ENCODE measurements around the gene ZNF70. TPM values are rescaled to one million over a fixed set of nuclear protein-coding genes. Genes with fewer than 3 reads are reported as not detected.

Gene ZNF70
- polyA plus RNA-seq, 1 of the 3 experiments (the other 2 are of a cell fraction) = 0.77 TPM

DNA sequence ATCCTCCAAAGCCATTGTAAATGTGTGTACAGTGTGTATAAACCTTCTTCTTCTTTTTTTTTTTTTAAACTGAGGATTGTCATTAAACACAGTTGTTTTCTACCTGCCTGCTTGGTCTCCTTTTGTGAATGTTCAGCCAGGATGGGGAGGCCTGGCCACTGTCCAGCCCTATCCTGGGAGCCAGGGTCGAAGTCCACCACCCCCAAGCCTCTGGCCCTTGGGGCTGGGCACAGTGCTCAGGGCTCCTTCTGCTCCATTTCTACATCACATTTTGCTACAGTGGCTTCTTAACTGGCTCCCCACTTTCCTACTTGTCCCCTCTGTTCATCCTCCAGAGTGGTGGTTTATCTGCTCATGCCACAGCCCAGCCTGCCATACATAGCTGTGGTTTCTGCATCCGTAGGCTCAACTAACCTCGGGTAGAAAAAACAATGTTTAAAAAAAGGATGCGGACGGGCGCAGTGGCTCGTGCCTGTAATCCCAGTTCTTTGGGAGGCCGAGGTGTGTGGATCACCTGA, 33.4 kb upstream of the ZNF70 start:
- Histone ChIP-seq H2AFZ (ENCODE audit: low read depth) (no peak overlapping the region), H3K27ac (ENCODE audit: low read depth in 2 of 2, low read length in 1 of 2) (no peak overlapping the region), H3K36me3 (replicated peaks in 1 of 2; ENCODE audit: control insufficient read depth in 1 of 2, insufficient read depth in 2 of 2, low read length in 1 of 2) (peaks cover 0 to 3% of the 10 kb centered on the region in 2 experiments), H3K9me3 (no peaks in the 10 kb centered on the region), H4K20me1 (ENCODE audit: insufficient read depth) (peaks cover 20% of the 10 kb centered on the region), H3K4me3 (ENCODE audit: low read depth in 2 of 2, low read length in 1 of 2) (no peak overlapping the region), H3K9me2 (no peaks in the 10 kb centered on the region), H3K4me2 (no peak overlapping the region), H3F3A (replicated peaks; ENCODE audit: insufficient read depth) (peaks cover 4% of the 10 kb centered on the region), H3K9ac (no peak overlapping the region), H3K27me3 (ENCODE audit: insufficient read depth) (no peaks in the 10 kb centered on the region), H3K4me1 (ENCODE audit: control insufficient read depth in 1 of 2, insufficient read depth in 2 of 2, low read depth in 1 of 2, low read length in 1 of 2) (peaks cover 0 to 26% of the 10 kb centered on the region in 2 experiments; a peak in 1 of 4 replicates), H3K79me2 (ENCODE audit: insufficient read depth) (peaks cover 20% of the 10 kb centered on the region)
- POLR2A ChIA-PET = no interaction called here
- 77% methylated on average over 8 of the region's 8 CpGs for WGBS (ENCODE audit: low lambda C conversion rate)
- CTCF ChIA-PET = interaction anchor here (0.6 kb wide), 1 partner anchor 65 kb away, joined by 3 read pairs; no protein-coding TSS in a partner anchor
- no peak for TF ChIP-seq JUND (IDR thresholded peaks at IDR 0.05)
- no peak for TF ChIP-seq FOSL2 (IDR thresholded peaks at IDR 0.05; ENCODE audit: borderline replicate concordance, low read depth)
- no peak for TF ChIP-seq TAF1 (IDR thresholded peaks at IDR 0.05; ENCODE audit: borderline replicate concordance, low read depth, low read length)
- no peak for TF ChIP-seq GATA2 (CRISPR knock-in tag; IDR thresholded peaks at IDR 0.05)
- no peak for TF ChIP-seq NFIC (IDR thresholded peaks at IDR 0.05; ENCODE audit: borderline replicate concordance)
- no peak for DNase-seq

DNA sequence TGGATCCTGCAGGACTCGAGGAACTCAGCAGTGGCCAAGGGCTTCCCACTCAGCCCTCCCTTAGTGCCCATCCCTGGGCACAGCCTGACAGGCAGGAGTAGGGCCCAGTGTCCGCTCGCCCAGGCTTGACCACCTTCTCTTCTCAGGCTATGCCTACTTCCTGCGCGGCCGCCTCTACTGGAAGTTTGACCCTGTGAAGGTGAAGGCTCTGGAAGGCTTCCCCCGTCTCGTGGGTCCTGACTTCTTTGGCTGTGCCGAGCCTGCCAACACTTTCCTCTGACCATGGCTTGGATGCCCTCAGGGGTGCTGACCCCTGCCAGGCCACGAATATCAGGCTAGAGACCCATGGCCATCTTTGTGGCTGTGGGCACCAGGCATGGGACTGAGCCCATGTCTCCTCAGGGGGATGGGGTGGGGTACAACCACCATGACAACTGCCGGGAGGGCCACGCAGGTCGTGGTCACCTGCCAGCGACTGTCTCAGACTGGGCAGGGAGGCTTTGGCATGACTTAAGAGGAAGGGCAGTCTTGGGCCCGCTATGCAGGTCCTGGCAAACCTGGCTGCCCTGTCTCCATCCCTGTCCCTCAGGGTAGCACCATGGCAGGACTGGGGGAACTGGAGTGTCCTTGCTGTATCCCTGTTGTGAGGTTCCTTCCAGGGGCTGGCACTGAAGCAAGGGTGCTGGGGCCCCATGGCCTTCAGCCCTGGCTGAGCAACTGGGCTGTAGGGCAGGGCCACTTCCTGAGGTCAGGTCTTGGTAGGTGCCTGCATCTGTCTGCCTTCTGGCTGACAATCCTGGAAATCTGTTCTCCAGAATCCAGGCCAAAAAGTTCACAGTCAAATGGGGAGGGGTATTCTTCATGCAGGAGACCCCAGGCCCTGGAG, 32.6 kb upstream of the ZNF70 start:
- Histone ChIP-seq H3K79me2 (ENCODE audit: insufficient read depth) (peaks cover 13% of the 10 kb centered on the region), H3K27me3 (ENCODE audit: insufficient read depth) (no peaks in the 10 kb centered on the region), H3K9me3 (no peaks in the 10 kb centered on the region), H3K4me1 (ENCODE audit: control insufficient read depth in 1 of 2, insufficient read depth in 2 of 2, low read depth in 1 of 2, low read length in 1 of 2) (peaks cover 0 to 21% of the 10 kb centered on the region in 2 experiments; a peak in 1 of 4 replicates), H4K20me1 (ENCODE audit: insufficient read depth) (peaks cover 12% of the 10 kb centered on the region), H3K9ac (no peak overlapping the region), H3K4me3 (ENCODE audit: low read depth in 2 of 2, low read length in 1 of 2) (no peak overlapping the region), H3F3A (replicated peaks; ENCODE audit: insufficient read depth) (peaks cover 4% of the 10 kb centered on the region), H3K9me2 (no peaks in the 10 kb centered on the region), H3K36me3 (replicated peaks in 1 of 2; ENCODE audit: control insufficient read depth in 1 of 2, insufficient read depth in 2 of 2, low read length in 1 of 2) (peaks cover 0 to 3% of the 10 kb centered on the region in 2 experiments), H3K27ac (ENCODE audit: low read depth in 2 of 2, low read length in 1 of 2) (no peak overlapping the region), H3K4me2 (no peak overlapping the region), H2AFZ (ENCODE audit: low read depth) (no peak overlapping the region)
- POLR2A ChIA-PET = no interaction called here
- TF ChIP-seq, protein P1, sequence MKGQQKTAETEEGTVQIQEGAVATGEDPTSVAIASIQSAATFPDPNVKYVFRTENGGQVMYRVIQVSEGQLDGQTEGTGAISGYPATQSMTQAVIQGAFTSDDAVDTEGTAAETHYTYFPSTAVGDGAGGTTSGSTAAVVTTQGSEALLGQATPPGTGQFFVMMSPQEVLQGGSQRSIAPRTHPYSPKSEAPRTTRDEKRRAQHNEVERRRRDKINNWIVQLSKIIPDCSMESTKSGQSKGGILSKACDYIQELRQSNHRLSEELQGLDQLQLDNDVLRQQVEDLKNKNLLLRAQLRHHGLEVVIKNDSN (IDR thresholded peaks at IDR 0.05; ENCODE audit: borderline replicate concordance, low read depth) = no peak
- no peak for TF ChIP-seq GATA2 (CRISPR knock-in tag; IDR thresholded peaks at IDR 0.05)
- TF ChIP-seq, protein P2, sequence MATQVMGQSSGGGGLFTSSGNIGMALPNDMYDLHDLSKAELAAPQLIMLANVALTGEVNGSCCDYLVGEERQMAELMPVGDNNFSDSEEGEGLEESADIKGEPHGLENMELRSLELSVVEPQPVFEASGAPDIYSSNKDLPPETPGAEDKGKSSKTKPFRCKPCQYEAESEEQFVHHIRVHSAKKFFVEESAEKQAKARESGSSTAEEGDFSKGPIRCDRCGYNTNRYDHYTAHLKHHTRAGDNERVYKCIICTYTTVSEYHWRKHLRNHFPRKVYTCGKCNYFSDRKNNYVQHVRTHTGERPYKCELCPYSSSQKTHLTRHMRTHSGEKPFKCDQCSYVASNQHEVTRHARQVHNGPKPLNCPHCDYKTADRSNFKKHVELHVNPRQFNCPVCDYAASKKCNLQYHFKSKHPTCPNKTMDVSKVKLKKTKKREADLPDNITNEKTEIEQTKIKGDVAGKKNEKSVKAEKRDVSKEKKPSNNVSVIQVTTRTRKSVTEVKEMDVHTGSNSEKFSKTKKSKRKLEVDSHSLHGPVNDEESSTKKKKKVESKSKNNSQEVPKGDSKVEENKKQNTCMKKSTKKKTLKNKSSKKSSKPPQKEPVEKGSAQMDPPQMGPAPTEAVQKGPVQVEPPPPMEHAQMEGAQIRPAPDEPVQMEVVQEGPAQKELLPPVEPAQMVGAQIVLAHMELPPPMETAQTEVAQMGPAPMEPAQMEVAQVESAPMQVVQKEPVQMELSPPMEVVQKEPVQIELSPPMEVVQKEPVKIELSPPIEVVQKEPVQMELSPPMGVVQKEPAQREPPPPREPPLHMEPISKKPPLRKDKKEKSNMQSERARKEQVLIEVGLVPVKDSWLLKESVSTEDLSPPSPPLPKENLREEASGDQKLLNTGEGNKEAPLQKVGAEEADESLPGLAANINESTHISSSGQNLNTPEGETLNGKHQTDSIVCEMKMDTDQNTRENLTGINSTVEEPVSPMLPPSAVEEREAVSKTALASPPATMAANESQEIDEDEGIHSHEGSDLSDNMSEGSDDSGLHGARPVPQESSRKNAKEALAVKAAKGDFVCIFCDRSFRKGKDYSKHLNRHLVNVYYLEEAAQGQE (IDR thresholded peaks at IDR 0.05; ENCODE audit: low read depth, low read length) = no peak
- no peak for TF ChIP-seq FOSL2 (IDR thresholded peaks at IDR 0.05; ENCODE audit: borderline replicate concordance, low read depth)
- no peak for TF ChIP-seq EZH2phosphoT487 (IDR thresholded peaks at IDR 0.05; ENCODE audit: borderline replicate concordance, low read depth)
- TF ChIP-seq, protein P3, sequence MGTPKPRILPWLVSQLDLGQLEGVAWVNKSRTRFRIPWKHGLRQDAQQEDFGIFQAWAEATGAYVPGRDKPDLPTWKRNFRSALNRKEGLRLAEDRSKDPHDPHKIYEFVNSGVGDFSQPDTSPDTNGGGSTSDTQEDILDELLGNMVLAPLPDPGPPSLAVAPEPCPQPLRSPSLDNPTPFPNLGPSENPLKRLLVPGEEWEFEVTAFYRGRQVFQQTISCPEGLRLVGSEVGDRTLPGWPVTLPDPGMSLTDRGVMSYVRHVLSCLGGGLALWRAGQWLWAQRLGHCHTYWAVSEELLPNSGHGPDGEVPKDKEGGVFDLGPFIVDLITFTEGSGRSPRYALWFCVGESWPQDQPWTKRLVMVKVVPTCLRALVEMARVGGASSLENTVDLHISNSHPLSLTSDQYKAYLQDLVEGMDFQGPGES (IDR thresholded peaks at IDR 0.05; ENCODE audit: low read depth, low read length) = no peak
- no peak for TF ChIP-seq SMC3 (IDR thresholded peaks at IDR 0.05; ENCODE audit: low read depth, low read length)
- TF ChIP-seq, protein P4, sequence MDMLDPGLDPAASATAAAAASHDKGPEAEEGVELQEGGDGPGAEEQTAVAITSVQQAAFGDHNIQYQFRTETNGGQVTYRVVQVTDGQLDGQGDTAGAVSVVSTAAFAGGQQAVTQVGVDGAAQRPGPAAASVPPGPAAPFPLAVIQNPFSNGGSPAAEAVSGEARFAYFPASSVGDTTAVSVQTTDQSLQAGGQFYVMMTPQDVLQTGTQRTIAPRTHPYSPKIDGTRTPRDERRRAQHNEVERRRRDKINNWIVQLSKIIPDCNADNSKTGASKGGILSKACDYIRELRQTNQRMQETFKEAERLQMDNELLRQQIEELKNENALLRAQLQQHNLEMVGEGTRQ (IDR thresholded peaks at IDR 0.05; ENCODE audit: borderline replicate concordance, low read depth, low read length) = no peak
- TF ChIP-seq TEAD4 (IDR thresholded peaks at IDR 0.05; ENCODE audit: borderline replicate concordance, insufficient read depth) = no peak
- no peak for TF ChIP-seq POLR2AphosphoS5 (IDR thresholded peaks at IDR 0.05; ENCODE audit: low read depth, low read length)
- TF ChIP-seq GABPA (IDR thresholded peaks at IDR 0.05; ENCODE audit: low read depth) = no peak
- no peak for TF ChIP-seq ELF1 (IDR thresholded peaks at IDR 0.05)
- TF ChIP-seq FOXM1 (IDR thresholded peaks at IDR 0.05; ENCODE audit: low read depth) = no peak
- TF ChIP-seq FOXJ3 (CRISPR knock-in tag; IDR thresholded peaks at IDR 0.05) = no peak
- no peak for TF ChIP-seq RCOR1 (IDR thresholded peaks at IDR 0.05; ENCODE audit: low read length)
- no peak for TF ChIP-seq YY1 (IDR thresholded peaks at IDR 0.05; ENCODE audit: low read depth)
- DNase-seq = no peak
- CTCF ChIA-PET = no interaction called here
- WGBS (ENCODE audit: low lambda C conversion rate) = 78% methylated on average over 10 of the region's 15 CpGs
